ENCODE results near the gene ZNF416.

ZNF416 gene

GRCh38 chr19:57578487-57579205 lies at the start of gene ZNF416:
TSS of gene ZNF416 (minus strand) at chr19:57578911. CDS start at chr19:57578704, 207 bp downstream.
- in situ Hi-C loops (cut with MboI; ENCODE audit: low sequenced_read_pairs): no loop called here
- no peaks in the 10 kb centered on the region for H3K27me3 ChIP-seq (ENCODE audit: low read depth)
- peaks cover 21% of the 10 kb centered on the region for H3K36me3 ChIP-seq (replicated peaks)
- DNase-seq (ENCODE audit: low spot score in 2 of 2): peak; percentile 94 to 96
- peaks cover 21% of the 10 kb centered on the region for H3K9me3 ChIP-seq
- H3K4me1 ChIP-seq: no peaks in the 10 kb centered on the region; the same call in 1 of the 2 replicates
- peak within 1 kb of the TSS; percentile 67 for H3K4me3 ChIP-seq

- Histone ChIP-seq H3K4me1 (no peaks in the 10 kb centered on the region), H3K36me3 (replicated peaks) (peaks cover 39% of the 10 kb centered on the region), H3K4me3 (no peak overlapping the region), H3K27me3 (ENCODE audit: low read depth) (no peaks in the 10 kb centered on the region), H3K9me3 (peaks cover 44% of the 10 kb centered on the region)
- DNase-seq (ENCODE audit: low spot score in 2 of 2): no peak
- in situ Hi-C loops (cut with MboI; ENCODE audit: low sequenced_read_pairs): no loop called here
These were observed 44.4 kb upstream of the ZNF416 start for GRCh38 chr19:57623091-57623490.

GRCh38 chr19:57620673-57621348 lies 42.1 kb upstream of the ZNF416 start:
- Histone ChIP-seq H3K4me1 (no peaks in the 10 kb centered on the region), H3K36me3 (replicated peaks) (peaks cover 62% of the 10 kb centered on the region), H3K27me3 (ENCODE audit: low read depth) (no peaks in the 10 kb centered on the region), H3K9me3 (peaks cover 64% of the 10 kb centered on the region), H3K4me3 (no peak overlapping the region)
- no peak for DNase-seq (ENCODE audit: low spot score in 2 of 2)
- in situ Hi-C loops (cut with MboI; ENCODE audit: low sequenced_read_pairs): no loop called here

- no peak for DNase-seq (ENCODE audit: low spot score in 2 of 2)
- Histone ChIP-seq H3K36me3 (replicated peaks) (peaks cover 50% of the 10 kb centered on the region), H3K9me3 (peaks cover 47% of the 10 kb centered on the region), H3K4me1 (peaks cover 3% of the 10 kb centered on the region), H3K27me3 (ENCODE audit: low read depth) (no peaks in the 10 kb centered on the region), H3K4me3 (no peak overlapping the region; the same call in 1 of the 2 replicates)
- in situ Hi-C loops (cut with MboI; ENCODE audit: low sequenced_read_pairs): no loop called here
These were observed 36.6 kb upstream of the ZNF416 start for GRCh38 chr19:57615346-57615745.

- peaks cover 38% of the 10 kb centered on the region for H3K36me3 ChIP-seq (replicated peaks)
- H3K4me3 ChIP-seq: peak within 1 kb of the TSS; percentile 84
- peaks cover 3% of the 10 kb centered on the region for H3K4me1 ChIP-seq
- peak; percentile 82 to 93 for DNase-seq (ENCODE audit: low spot score in 2 of 2)
- in situ Hi-C loops (cut with MboI; ENCODE audit: low sequenced_read_pairs): no loop called here
- H3K27me3 ChIP-seq (ENCODE audit: low read depth): no peaks in the 10 kb centered on the region
- peaks cover 42% of the 10 kb centered on the region for H3K9me3 ChIP-seq
These were observed 35.4 kb upstream of the ZNF416 start, which contains the start of gene ZNF134 for GRCh38 chr19:57613941-57614743. TSS of gene ZNF134 (plus strand) at chr19:57614242. CDS start at chr19:57619469, 5,227 bp downstream.

GRCh38 chr19:57611113-57611512 lies 32.4 kb upstream of the ZNF416 start:
- Histone ChIP-seq H3K4me1 (peaks cover 3% of the 10 kb centered on the region), H3K36me3 (replicated peaks) (peaks cover 22% of the 10 kb centered on the region), H3K4me3 (no peak overlapping the region), H3K27me3 (ENCODE audit: low read depth) (no peaks in the 10 kb centered on the region), H3K9me3 (peaks cover 26% of the 10 kb centered on the region)
- DNase-seq (ENCODE audit: low spot score in 2 of 2): no peak
- in situ Hi-C loops (cut with MboI; ENCODE audit: low sequenced_read_pairs): no loop called here

GRCh38 chr19:57606931-57607330 lies 28.2 kb upstream of the ZNF416 start:
- DNase-seq (ENCODE audit: low spot score in 2 of 2): no peak
- Histone ChIP-seq H3K36me3 (replicated peaks) (peaks cover 15% of the 10 kb centered on the region), H3K4me3 (no peak overlapping the region), H3K9me3 (peaks cover 8% of the 10 kb centered on the region), H3K27me3 (ENCODE audit: low read depth) (no peaks in the 10 kb centered on the region), H3K4me1 (no peaks in the 10 kb centered on the region)
- in situ Hi-C loops (cut with MboI; ENCODE audit: low sequenced_read_pairs): no loop called here

- peak within 1 kb of the TSS; percentile 81 for H3K4me3 ChIP-seq
- in situ Hi-C loops (cut with MboI; ENCODE audit: low sequenced_read_pairs): no loop called here
- peaks cover 13% of the 10 kb centered on the region; the same call in 1 of the 2 replicates for H3K9me3 ChIP-seq
- peaks cover 2% of the 10 kb centered on the region; the same call in 1 of the 2 replicates for H3K36me3 ChIP-seq (replicated peaks)
- H3K4me1 ChIP-seq: peaks cover 4% of the 10 kb centered on the region
- peak; percentile 75 to 94 for DNase-seq (ENCODE audit: low spot score in 2 of 2)
- H3K27me3 ChIP-seq (ENCODE audit: low read depth): no peaks in the 10 kb centered on the region
These were observed 21.2 kb upstream of the ZNF416 start, which contains the start of gene ZNF530 for GRCh38 chr19:57599761-57600383. TSS of gene ZNF530 (plus strand) at chr19:57599885. CDS start at chr19:57604346, 4,461 bp downstream.

GRCh38 chr19:57599377-57599760 lies 20.7 kb upstream of the ZNF416 start:
- Histone ChIP-seq H3K4me3 (peak overlapping the region; percentile 81), H3K4me1 (peaks cover 4% of the 10 kb centered on the region), H3K27me3 (ENCODE audit: low read depth) (no peaks in the 10 kb centered on the region), H3K9me3 (peaks cover 13% of the 10 kb centered on the region; the same call in 1 of the 2 replicates), H3K36me3 (replicated peaks) (0 out of 2 replicates have a peak, but pooled peaks cover 2% of the 10 kb centered on the region)
- DNase-seq (ENCODE audit: low spot score in 2 of 2): no peak
- in situ Hi-C loops (cut with MboI; ENCODE audit: low sequenced_read_pairs): no loop called here

GRCh38 chr19:57587529-57587928 lies 8.8 kb upstream of the ZNF416 start:
- H3K9me3 ChIP-seq: peaks cover 2% of the 10 kb centered on the region; the same call in 1 of the 2 replicates
- in situ Hi-C loops (cut with MboI; ENCODE audit: low sequenced_read_pairs): no loop called here
- H3K36me3 ChIP-seq (replicated peaks): no peaks in the 10 kb centered on the region
- no peak for DNase-seq (ENCODE audit: low spot score in 2 of 2)
- H3K27me3 ChIP-seq (ENCODE audit: low read depth): no peaks in the 10 kb centered on the region
- no peaks in the 10 kb centered on the region for H3K4me1 ChIP-seq
- no peak overlapping the region for H3K4me3 ChIP-seq

- in situ Hi-C loops (cut with MboI; ENCODE audit: low sequenced_read_pairs): no loop called here
- H3K27me3 ChIP-seq (ENCODE audit: low read depth): no peaks in the 10 kb centered on the region
- no peaks in the 10 kb centered on the region; the same call in 1 of the 2 replicates for H3K4me1 ChIP-seq
- no peaks in the 10 kb centered on the region for H3K9me3 ChIP-seq
- no peak within 1 kb of the TSS for H3K4me3 ChIP-seq
- no peaks in the 10 kb centered on the region for H3K36me3 ChIP-seq (replicated peaks)
- no peak for DNase-seq (ENCODE audit: low spot score in 2 of 2)
These were observed 5.1 kb upstream of the ZNF416 start, which contains the start of gene ZIK1 for GRCh38 chr19:57583521-57584416. TSS of gene ZIK1 (plus strand) at chr19:57584145. CDS start at chr19:57584357, 212 bp downstream.

GRCh38 chr19:57583104-57583520 lies 4.4 kb upstream of the ZNF416 start:
- DNase-seq (ENCODE audit: low spot score in 2 of 2): no peak
- in situ Hi-C loops (cut with MboI; ENCODE audit: low sequenced_read_pairs): no loop called here
- Histone ChIP-seq H3K4me3 (no peak overlapping the region), H3K36me3 (replicated peaks) (no peaks in the 10 kb centered on the region), H3K4me1 (no peaks in the 10 kb centered on the region; the same call in 1 of the 2 replicates), H3K27me3 (ENCODE audit: low read depth) (no peaks in the 10 kb centered on the region), H3K9me3 (no peaks in the 10 kb centered on the region)
